Activated CD8-positive, alpha-beta memory T cell treated with anti-CD3 and anti-CD28 coated beads, Interleukin-2, amount 50 U/mL, for 24 hours (primary cell): ENCODE data around the gene POLK.
"Not testable (repeated sequence)": the region's sequence is repeated elsewhere in the genome, so short reads cannot be mapped to it uniquely, and the experiment has no call there.

Experiments used
- DNase-seq: peaks from one replicate; pipeline ENCODE4 v3.0.0-alpha.2; 2020; ENCODE audit errors: extremely low read depth

Gene POLK

DNA sequence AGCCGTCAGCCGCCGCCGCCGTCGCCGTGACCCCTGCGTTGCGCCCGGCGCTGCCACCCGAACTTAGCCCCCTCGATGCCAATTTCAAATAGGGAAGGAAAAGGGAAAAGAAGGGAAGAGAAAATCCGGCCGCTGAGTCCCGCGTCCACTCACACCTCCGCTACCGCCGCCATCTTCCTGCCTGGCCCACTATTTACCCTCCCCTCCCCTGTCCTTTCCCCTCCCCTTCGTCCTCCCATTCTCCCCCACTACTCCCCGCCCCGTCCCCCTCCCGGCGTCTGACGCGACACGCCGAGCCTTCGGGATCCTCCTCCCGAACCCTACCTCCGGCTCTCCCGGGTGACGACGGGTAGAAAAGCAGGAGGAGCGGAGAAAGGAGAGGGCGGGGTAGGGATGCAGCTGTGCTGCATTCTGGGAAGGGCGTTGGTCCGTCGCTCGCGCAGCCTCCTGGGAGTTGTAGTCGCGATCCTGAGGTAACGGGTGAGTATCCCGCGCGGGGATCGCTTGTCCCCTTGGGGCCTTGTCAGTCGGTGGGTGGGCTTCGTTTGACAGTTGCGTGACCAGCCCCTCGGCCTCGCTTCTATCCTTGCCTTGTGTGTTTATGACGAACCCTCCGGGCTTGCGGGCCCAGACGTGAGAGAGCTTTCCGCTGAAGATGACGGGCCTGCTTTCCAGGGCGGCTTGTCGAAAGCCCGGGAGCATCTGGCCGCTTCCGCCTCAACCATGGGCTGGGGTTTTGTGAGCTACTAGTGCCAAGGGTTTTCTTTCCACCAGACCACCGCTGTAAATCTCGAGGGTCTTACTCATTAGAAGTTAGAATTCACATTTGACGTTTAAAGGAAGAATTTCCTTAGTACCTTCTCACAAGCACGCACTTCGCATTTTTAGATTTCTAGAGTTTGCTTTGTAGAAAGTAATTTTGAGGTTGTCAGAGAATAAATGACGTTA, at the start of gene POLK, which contains the start of gene CERT1:
Gene POLK, plus strand, starts transcription at position 457 of the 948 bp plus-strand sequence.
Gene CERT1, minus strand, starts transcription at position 195 of the 948 bp plus-strand sequence. CDS start 422 bp downstream, outside the sequence.
- peak; percentile 93 for DNase-seq

DNA sequence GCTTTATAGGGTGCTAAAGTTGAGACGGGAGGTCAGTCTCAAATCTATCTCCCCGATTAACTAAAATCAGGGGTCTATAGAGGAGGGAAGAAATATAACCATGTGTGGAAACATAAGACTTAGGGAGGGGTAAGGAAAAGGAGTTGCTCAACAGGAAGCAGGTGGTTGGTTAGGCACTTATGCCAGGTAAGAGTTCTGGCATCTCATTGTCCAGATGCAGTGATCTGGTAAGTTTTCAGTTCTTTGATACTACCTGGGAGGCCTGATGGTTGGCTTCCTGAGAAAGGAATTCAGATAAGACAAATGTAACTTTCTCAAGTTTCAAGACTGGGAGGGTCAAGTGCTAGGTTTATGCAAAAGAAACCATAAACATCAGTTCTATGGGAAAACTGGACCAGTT, 48.0 kb upstream of the POLK start:
- no peak for DNase-seq

DNA sequence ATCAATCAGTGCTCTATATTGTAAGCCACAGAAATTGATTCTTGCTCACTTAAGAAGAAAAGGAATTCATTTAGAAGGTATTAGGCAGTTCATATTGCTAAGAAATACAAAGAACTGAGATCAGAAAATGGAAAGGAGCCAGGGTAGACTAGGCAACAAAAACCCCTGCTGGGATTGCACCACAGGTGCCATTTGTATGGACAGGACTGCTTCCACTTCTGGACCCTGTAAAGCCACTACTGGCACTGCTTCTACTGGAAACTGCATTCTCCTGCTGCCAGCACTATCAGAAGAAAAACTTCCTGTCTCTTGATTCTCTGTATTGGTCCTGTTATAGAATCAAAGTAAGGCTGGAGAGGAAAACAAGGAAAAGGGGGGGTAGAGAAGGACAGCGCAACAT, 46.2 kb upstream of the POLK start:
- no peak for DNase-seq

DNA sequence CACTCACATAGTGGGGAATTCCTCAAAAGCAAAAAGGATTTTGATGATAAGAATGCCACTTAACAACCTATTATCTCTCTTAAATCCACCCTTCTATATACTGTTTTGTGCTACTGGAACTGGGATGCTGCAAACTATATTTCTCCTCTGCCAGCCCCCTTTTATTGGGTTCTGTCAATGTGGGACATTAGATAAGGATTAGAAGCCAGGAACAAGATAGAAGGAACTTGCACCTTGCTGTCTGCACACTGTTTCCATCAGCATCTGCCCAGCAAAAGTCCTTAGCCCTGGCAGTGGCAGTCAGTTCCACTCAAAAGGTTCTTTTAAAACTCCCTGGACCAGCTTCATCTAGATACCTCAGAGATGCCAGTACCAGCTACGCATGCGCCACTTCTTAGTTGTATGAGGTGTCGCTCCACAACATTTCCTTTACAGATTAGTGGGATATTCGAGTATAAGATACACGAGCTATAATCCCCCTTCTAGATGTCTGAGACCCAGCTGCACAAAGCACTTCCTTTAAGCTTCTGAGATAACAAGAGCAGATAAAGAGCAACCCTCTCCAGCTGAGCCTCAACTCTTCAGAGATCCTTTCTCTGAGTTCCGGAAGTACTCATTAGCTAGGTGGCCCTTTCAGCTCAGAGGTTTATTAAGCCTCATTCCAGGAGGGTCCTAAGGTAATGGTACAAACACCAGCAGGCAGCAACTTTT, 45.5 kb upstream of the POLK start:
- DNase-seq: no peak

DNA sequence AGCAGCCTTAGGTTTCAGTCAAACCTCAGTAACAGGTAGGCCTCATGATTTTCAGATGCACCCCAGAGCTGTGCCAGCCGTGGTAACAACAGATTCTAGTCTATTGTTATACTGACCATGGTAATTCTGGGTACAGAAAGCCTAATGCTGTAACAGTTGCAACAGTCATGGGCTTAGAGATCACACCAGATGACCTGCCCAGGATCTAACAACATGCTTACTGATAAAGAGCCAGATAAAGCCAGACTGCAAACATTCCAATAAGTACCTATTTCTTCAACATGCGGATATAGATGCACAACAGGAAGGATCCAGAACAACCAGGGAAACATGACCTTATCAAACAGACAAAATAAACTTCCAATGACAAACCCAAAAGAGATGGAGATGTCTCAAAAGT, 43.1 kb upstream of the POLK start:
- no peak for DNase-seq

DNA sequence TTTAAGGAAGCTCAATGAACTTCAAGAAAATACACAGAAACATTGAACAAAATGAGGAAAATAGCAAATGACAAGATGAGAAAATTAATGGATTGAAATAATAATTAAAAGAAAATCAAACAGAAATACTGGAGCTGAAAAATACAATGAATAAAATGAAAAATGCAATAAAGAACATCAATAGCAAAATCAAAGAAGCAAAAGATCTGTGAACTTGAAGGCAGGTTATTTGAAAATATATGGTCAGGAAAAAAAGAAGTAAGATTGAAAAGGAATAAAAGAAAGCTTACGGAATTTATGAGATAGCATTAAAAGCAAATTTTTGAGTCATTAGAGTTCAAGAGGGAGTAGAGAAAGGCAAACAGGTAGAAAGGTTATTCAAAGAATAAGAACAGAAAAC, 42.7 kb upstream of the POLK start:
- no peak for DNase-seq

DNA sequence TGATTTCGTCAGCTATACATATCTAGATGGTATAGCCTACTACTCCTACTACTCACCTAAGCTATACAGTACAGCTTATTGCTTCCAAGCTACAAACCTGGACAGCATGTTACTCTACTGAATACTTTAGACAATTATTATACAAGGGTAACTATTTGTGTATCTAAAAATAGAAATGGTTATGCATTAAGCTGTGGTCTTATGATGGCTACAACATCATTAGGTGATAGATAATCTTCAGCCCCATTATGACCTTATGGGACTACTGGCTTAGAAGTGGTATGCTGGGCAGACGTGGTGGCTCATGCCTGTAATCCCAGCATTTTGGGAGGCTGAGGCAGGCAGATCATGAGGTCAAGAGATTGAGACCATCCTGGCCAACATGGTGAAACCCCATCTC, 40.5 kb upstream of the POLK start:
- no peak for DNase-seq

DNA sequence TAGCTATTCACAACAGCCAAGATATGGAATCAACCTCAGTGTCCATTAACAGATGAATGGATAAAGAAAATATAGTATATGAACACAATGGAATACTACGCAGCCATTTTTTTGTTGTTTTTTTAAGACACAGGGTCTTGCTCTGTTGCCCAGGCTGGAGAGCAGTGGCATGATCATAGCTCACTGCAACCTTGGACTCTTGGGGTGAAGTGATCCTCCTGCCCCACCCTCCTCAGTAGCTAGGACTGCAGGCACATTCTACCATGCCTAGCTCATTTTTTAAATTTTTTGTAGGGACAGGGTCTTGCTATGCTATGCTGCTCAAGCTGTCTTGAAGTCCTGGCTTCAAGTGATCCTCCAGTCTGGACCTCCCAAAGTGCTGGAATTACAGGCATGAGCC, 38.7 kb upstream of the POLK start:
- DNase-seq: no peak

DNA sequence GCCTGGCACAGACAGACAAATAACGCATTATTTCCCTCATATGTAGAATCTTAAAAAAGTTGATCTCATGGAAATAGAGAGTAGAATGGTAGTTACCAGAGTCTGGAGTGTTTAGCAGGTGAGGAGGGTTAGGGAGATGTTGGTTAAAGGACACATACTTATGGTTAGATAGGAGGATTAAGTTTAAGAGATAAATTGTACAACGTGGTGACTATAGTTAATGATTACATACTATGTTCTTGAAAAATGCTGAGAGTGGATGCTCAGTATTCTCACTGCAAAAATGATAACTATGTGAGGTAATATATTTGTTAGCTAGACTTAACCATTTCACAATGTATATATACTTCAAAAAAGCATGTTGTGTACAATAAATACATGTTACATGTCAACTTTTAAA, 38.2 kb upstream of the POLK start:
- no peak for DNase-seq

DNA sequence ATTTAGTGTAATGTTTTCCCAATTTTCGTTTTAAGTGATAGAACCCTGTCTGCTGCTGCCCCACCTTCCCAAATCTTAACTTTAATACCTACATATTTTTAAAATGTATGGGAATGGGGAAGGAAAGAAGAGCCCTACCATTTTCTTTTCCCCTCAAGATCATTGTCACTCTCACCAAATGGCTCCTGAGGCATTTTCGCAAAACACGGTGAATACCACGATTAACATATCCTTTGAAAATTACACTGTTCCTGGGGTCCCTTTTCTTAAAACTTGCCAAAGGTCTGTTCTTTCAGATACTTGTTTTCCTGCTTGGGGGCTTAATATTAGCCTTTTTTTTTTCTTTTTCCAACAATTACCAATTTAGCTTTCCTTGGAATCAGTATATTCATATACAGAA, 36.3 kb upstream of the POLK start:
- DNase-seq: no peak

DNA sequence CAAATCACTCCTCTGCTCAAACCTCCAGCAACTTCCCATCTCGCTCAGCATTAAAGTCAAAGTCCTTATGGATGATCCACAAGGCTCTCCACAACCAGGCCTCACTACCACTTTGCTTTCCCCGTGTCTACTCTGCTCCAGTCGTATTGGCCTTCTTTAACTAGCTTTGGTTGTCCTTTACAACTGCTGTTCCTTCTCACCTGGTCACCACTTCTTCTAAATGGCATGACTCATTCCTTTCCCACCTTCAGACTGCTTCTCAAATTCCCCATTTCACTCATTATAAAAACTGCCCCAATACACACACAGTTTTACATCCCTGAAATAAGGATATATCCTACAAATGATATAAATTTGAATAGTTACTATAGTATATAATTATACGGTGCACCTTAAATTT, 30.7 kb upstream of the POLK start:
- no peak for DNase-seq

DNA sequence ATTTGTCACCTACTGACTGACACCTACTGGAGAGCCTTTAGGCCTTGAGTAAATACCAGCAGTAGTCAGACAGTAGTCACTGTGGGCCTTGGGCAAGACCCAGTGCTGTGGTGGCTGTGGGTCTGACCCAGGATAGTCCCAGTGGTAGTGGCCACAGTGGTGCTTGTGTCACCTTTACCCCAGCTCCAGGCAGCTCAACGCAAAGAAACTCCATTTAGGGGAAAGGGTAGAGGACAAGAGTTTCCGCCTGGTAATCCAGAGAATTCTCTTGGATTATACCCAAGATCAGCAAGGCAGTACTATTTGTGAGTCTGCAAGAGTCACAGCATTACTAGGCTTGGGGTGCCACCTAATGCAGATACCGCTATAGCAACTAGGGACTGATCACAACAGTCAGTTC, 29.2 kb upstream of the POLK start:
- DNase-seq: no peak

DNA sequence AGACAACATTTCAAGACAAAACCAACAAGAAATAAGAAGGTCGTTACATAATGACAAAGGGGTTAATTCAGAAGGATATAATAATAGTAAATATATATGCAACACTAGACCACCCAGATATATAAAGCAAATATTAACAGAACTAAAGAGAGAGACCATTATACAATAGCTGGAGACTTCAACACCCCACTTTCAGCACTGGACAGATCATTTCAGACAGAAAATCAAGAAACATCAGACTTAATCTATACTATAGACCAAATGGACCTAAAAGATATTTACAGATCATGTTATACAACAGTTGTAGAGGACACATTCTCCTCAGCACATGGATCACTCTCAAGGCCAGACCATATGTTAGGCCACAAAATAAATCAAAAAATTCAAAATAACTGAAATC, 27.1 kb upstream of the POLK start:
- no peak for DNase-seq

DNA sequence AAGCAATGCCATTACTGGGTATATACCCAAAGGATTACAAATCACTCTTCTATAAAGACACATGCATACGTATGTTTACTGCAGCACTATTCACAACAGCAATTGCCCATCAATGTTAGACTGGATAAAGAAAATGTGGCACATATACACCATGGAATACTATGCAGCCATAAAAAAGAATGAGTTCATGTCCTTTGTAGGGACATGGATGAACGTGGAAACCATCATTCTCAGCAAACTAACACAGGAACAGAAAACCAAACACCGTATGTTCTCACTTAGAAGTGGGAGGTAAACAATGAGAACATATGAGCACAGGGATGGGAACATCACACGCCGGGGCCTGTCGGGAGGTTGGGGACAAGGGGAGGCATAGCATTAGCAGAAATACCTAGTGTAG, 21.8 kb upstream of the POLK start:
- DNase-seq: not testable (repeated sequence)

DNA sequence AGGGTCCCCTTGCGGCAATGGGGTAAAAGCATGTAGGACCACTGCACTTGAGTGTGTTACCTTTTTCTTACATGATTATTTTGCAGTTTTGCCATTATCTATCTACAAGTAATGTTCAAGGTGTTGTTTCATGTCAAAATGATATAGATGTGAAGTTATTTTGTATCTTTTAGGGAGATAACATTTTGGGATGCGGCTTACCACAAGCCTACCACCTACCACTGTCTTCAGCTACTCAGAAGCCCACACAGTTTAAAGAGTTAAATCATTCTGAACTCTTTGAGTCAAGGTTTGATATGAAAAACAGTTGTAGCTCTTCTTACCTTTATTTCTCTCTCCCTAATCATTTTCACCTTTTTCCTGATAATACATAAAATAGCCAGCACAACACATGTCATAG, 20.1 kb upstream of the POLK start:
- DNase-seq: no peak

DNA sequence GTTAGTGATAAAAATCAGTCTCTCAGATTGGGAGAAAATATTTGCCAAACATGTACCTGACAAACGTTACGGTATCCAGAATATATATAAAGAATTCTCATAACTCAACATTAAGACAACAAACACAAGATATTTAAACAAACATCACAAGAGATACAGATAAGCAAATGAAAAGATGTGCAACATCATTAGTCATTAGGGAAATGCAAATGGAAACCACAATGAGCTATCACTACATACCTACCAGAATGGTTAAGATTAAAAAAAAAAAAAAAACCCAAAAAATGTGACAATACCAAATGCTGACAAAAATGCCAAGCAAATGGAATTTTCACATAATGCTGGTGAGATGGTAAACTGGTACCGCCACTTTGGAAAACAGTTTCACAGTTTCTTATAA, 15.7 kb upstream of the POLK start:
- no peak for DNase-seq

DNA sequence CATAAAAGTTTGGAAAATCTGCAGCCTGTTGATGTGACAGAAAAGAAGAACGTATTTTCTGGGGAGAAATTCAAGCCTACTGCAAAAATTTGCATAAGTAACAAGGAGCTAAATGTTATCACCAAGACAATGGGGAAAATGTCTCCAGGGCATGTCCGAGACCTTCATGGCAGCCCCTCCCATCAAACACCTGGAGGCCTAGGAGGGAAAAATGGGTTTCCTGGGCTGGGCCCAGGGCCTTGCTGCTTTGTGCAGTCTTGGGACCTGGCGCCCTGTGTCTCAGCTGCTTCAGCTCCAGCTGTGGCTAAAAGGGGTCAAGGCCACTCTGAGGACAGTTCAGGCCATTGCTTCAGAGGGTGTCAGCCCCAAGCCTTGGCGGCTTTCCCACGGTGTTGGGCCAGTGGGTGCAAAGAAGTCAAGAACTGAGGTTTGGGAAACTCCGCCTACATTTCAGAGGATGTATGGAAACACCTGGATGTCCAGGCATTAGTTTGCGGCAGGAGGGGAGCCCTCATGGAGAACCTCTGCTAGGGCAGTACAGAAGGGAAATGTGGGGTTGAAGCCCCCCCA, 13.4 kb upstream of the POLK start:
- no peak for DNase-seq

DNA sequence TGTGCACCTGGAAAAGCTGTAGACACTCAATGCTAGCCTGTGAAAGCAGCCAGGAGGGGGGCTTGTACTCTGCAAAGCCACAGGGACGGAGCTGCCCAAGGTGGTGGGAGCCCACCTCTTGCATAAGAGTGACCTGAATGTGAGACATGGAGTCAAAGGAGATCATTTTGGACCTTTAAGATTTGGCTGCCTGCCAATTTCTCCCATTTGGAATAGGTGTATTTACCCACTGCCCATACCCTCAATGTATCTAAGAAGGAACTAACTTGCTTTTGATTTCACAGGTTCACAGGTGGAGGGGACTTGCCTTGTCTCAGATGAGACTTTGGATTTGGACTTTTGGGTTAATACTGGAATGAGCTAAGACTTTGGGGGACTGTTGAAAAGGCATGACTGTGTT, 12.8 kb upstream of the POLK start:
- not testable (repeated sequence) for DNase-seq

DNA sequence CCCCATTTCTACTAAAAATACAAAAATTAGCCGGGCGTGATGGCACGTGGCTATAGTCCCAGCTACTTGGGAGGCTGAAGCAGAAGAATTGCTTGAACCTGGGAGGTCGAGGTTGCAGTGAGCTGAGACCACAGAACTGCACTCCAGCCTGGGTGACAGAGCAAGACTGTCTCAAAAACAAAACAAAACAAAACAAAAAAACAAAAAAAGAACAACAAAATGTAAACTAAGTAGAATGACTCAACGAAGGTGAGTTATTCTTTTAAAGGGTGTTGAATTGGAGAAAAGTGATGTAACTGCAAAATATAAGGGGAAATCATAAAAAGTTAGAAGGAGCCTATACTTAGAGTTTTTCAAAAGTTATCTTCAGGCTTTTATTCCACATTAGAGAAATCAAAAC, 6.6 kb upstream of the POLK start:
- not testable (repeated sequence) for DNase-seq

DNA sequence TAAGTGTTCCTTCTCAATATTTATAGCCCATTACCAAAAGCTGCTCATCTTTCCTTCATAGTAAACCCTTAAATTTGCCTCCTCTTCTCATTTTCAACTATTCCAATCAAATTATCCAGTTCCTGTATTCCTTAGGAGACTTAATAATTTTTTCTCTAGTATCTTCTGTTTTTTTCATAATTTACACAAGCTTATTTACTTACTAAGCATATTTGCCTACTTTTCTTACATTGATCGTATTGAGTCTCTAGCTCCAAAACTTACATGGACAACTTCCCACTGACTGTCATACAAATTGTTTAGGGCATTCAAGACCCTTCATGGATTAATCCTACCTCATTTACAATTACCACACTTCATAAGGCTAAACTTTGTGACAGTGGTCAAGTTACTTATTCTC, 3.9 kb upstream of the POLK start:
- DNase-seq: no peak

DNA sequence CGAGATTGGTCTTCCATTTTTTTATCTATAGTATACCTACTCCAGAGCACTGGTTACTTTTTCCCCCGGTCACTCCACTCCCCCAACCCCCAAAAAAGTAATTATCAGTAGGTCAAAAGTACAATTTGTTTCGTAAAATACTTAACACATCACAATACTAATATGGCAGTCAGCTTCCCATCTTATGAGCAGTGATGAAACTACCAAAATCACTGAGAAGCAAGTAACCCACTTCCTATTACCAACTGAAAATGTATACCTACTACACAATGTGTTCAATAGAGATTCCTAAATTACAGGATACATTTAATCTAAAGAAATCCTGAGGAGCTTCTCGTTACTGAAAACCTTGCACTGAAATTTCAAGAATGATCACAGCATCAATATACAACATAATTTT, 2.1 kb upstream of the POLK start:
- DNase-seq: no peak

DNA sequence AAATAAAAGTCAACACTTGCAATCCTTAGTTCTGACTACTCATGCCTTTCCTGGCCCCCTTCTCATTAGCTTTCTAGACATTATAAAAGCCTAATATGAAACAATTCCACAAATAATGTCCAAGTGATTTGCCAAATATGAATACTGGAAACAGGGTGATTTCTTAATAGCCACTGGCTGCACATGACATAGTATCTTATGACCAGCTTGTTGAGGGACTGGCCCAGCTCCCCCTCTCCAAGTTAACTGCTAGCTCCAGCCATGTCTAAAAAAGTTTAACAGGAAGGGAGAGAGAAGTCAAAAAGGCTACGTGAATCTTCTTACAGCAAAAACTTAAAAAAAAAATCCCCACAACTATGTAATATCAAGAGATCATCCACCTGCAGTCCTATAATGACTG, 1.7 kb upstream of the POLK start:
- DNase-seq: no peak

DNA sequence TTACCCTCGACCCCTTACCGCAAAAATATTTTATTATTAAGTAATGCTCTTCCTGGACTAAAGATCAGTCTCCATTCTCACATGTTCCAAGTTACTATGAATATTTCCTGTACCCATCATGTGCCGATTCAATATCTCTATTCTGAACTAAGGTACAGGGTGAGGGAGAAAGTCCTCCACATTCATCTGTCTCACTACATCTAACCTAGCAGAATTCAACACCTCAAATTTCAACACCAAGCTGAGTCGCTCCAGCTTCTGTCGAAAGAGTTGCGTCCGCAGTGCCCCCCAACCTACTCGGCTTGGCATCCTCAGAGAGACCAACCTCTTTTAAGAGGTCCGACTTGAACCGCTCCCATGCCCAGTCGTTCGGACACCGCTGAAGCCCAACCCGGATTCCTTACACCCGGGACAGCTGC, 1.3 kb upstream of the POLK start:
- DNase-seq: no peak
